ENCODE data around the gene PDE4D. TPM values are rescaled to one million over a fixed set of nuclear protein-coding genes. Genes with fewer than 3 reads are reported as not detected.

PDE4D gene
- total and polyA plus RNA-seq, 10 of the 15 experiments (the other 5 are each of a cell fraction or from before 2014, with no cell fraction given): 0.87 to 4.1 (median 2.2) TPM

- no peak for TF ChIP-seq ZBTB40 (IDR thresholded peaks at IDR 0.05; ENCODE audit: borderline replicate concordance)
These were observed 521.9 kb downstream of the PDE4D start (continued) for GRCh38 chr5:59371525-59372127.

GRCh38 chr5:59368951-59369350 is 524.6 kb downstream of the PDE4D start:
- Histone ChIP-seq H3K36me3 (ENCODE audit: control insufficient read depth in 2 of 2, insufficient read depth in 2 of 2, low read length in 1 of 2) (no peaks in the 10 kb centered on the region), H3K9me3 (replicated peaks; ENCODE audit: control insufficient read depth, insufficient read depth, low read length) (no peaks in the 10 kb centered on the region; the same call in 1 of the 3 replicates), H4K20me1 (ENCODE audit: control insufficient read depth, insufficient read depth) (no peaks in the 10 kb centered on the region), H2AFZ (ENCODE audit: control insufficient read depth, low read depth, low read length) (no peak overlapping the region), H3K4me3 (no peak overlapping the region), H3K4me2 (ENCODE audit: control insufficient read depth, insufficient read depth) (no peak overlapping the region), H3K27ac (ENCODE audit: control insufficient read depth, insufficient read depth) (no peak overlapping the region), H3K27me3 (replicated peaks in 1 of 2; ENCODE audit: control insufficient read depth in 2 of 2, insufficient read depth in 2 of 2, low read length in 1 of 2) (no peaks in the 10 kb centered on the region; a peak in 1 of 4 replicates), H3K4me1 (ENCODE audit: control insufficient read depth, insufficient read depth, low read length) (no peaks in the 10 kb centered on the region), H3K79me2 (ENCODE audit: control insufficient read depth, insufficient read depth, low read length) (no peaks in the 10 kb centered on the region), H3K9ac (ENCODE audit: control insufficient read depth, insufficient read depth, low read length) (no peak overlapping the region)
- ATAC-seq (no peak), DNase-seq (ENCODE audit: low read depth, low spot score) (no peak), FAIRE-seq (no peak)
- ChIA-PET POLR2A (no interaction called here), RAD21 (ENCODE audit: unreplicated experiment) (interaction anchor here (1.6 kb wide), 1 partner anchor 181 kb away, joined by 10 read pairs; no protein-coding TSS in a partner anchor), SMC1A (ENCODE audit: uncharacterized antibody, unreplicated experiment) (interaction anchor here (1.6 kb wide), 1 partner anchor 10 kb away, joined by 5 read pairs; no protein-coding TSS in a partner anchor), CTCF (interaction anchor here (0.7 to 5.8 kb wide), 8 partner anchors 8 to 499 kb away, joined by 3 to 98 read pairs (median 13); no protein-coding TSS in a partner anchor)
- WGBS (ENCODE audit: insufficient coverage, insufficient replicate concordance, low lambda C conversion rate, missing lambda C conversion rate): 37% methylated on average over 4 of the region's 4 CpGs
- in situ Hi-C loops (cut with MboI) (no loop called here), intact Hi-C loops (cut with micrococcal nuclease; ENCODE audit: unreplicated experiment) (loop anchor here (5.0 kb wide), 1 partner anchor 182 kb away; no protein-coding TSS in a partner anchor)
- no TSS peak for BruUV-seq (replicated peaks)
- TF ChIP-seq STAT3 (IDR thresholded peaks at IDR 0.05; ENCODE audit: low read depth, low read length) (no peak), SIN3A (IDR thresholded peaks at IDR 0.05; ENCODE audit: low read depth, low read length) (no peak), ZBTB4 (CRISPR knock-in tag; IDR thresholded peaks at IDR 0.05) (no peak), NR2C1 (IDR thresholded peaks at IDR 0.05) (no peak), MYB (IDR thresholded peaks at IDR 0.05; ENCODE audit: borderline replicate concordance, low read depth, low read length) (no peak), TCF12 (IDR thresholded peaks at IDR 0.05; ENCODE audit: low read depth, low read length) (no peak), RCOR1 (conservative IDR thresholded peaks at IDR 0.05; ENCODE audit: low read depth, low read length) (no peak)

All from GM12878 (cell line).